ENCODE results near the gene CERS3. TPM values are rescaled to one million over a fixed set of nuclear protein-coding genes. Genes with fewer than 3 reads are reported as not detected.

The CERS3 gene
- polyA plus RNA-seq, 1 of the 3 experiments (the other 2 are of a cell fraction), result not detected

DNA sequence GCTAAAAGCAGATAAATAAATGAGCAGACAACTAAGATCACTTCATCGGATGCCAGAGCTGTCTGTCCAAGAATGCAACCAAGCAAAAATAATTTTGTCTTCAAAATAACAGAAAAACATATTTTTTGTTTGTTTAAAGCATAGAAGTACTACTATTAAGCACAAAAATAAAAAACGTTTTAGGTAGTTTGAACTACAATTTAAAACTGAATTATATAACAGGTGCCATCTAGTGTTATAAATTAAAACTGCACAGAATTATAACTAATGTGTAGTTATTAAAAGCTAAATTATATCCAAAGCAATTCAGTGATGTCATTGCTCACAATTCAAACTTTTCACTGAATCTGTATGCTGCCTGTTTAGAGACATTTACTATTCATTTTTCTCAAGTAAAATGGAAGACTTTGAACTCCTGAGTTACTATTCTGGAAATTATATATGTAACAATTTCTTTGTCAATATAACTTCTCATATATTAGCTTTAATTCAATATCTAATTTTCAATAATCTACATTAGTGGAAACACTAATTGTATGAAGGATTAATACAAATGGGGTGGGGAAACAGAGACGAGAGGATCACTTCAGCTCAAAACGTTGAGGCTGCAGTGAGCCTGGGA lies 43.7 kb upstream of the CERS3 start:
- no peak overlapping the region for H3K9ac ChIP-seq
- no peaks in the 10 kb centered on the region for H4K20me1 ChIP-seq (ENCODE audit: insufficient read depth)
- no peak overlapping the region for H3K4me3 ChIP-seq (ENCODE audit: low read depth in 2 of 2, low read length in 1 of 2)
- POLR2A ChIA-PET, result no interaction called here
- WGBS (ENCODE audit: low lambda C conversion rate), result 44% methylated on average over 4 of the region's 4 CpGs
- no peaks in the 10 kb centered on the region for H3K27me3 ChIP-seq (ENCODE audit: insufficient read depth)
- H3K27ac ChIP-seq (ENCODE audit: low read depth in 2 of 2, low read length in 1 of 2), result no peak overlapping the region
- no peaks in the 10 kb centered on the region for H3K4me1 ChIP-seq (ENCODE audit: control insufficient read depth in 1 of 2, insufficient read depth in 2 of 2, low read depth in 1 of 2, low read length in 1 of 2)
- TF ChIP-seq, protein P1, sequence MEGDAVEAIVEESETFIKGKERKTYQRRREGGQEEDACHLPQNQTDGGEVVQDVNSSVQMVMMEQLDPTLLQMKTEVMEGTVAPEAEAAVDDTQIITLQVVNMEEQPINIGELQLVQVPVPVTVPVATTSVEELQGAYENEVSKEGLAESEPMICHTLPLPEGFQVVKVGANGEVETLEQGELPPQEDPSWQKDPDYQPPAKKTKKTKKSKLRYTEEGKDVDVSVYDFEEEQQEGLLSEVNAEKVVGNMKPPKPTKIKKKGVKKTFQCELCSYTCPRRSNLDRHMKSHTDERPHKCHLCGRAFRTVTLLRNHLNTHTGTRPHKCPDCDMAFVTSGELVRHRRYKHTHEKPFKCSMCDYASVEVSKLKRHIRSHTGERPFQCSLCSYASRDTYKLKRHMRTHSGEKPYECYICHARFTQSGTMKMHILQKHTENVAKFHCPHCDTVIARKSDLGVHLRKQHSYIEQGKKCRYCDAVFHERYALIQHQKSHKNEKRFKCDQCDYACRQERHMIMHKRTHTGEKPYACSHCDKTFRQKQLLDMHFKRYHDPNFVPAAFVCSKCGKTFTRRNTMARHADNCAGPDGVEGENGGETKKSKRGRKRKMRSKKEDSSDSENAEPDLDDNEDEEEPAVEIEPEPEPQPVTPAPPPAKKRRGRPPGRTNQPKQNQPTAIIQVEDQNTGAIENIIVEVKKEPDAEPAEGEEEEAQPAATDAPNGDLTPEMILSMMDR (IDR thresholded peaks at IDR 0.05), result peak; percentile 67
- TF ChIP-seq EP300 (IDR thresholded peaks at IDR 0.05; ENCODE audit: borderline replicate concordance in 1 of 2, low read depth in 1 of 2, low read length in 1 of 2) (no peak), USF1 (IDR thresholded peaks at IDR 0.05; ENCODE audit: borderline replicate concordance, low read depth) (no peak)
- H3K79me2 ChIP-seq (ENCODE audit: insufficient read depth), result peaks cover 5% of the 10 kb centered on the region
- H2AFZ ChIP-seq (ENCODE audit: low read depth), result no peak overlapping the region
- peaks cover 3% of the 10 kb centered on the region for H3F3A ChIP-seq (replicated peaks; ENCODE audit: insufficient read depth)
- no peaks in the 10 kb centered on the region for H3K9me2 ChIP-seq
- no peak for DNase-seq
- H3K4me2 ChIP-seq, result no peak overlapping the region
- no peaks in the 10 kb centered on the region for H3K9me3 ChIP-seq
- peaks cover 26 to 51% of the 10 kb centered on the region in 2 experiments for H3K36me3 ChIP-seq (replicated peaks in 1 of 2; ENCODE audit: control insufficient read depth in 1 of 2, insufficient read depth in 2 of 2, low read length in 1 of 2)
- CTCF ChIA-PET, result interaction anchor here (0.6 to 10.9 kb wide), 40 partner anchors 8 to 910 kb away, joined by 3 to 130 read pairs (median 4); partner anchors contain the start of genes ADAMTS17, ASB7, CERS3 and LINS1

DNA sequence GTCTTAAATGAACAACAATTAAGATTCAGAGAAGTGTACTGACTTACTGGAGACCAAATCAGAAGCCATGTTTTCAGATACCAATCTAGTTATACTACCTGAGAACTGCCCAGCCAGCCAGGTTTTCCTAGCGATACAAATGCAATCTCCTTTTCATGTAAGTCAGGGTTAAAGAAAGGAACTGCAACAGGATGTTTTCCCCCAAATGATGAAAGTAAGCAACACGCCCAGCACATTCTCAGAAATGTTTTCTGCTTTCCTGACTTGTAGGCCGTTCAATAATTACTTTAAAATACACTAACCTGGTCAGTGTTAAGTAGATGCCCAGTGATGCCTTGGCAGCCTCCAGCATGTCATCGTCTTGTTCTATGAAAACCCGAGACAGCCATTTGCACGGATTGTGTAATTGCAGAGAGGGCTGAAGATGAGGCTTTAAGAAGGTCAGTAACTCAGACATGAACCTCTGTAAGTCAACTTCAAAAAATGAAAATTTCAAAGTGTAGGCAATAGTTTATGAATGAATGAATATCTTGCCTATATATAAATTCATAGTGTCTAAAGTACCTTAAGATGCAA lies 42.9 kb upstream of the CERS3 start:
- Histone ChIP-seq H3F3A (replicated peaks; ENCODE audit: insufficient read depth) (peaks cover 3% of the 10 kb centered on the region), H3K36me3 (replicated peaks in 1 of 2; ENCODE audit: control insufficient read depth in 1 of 2, insufficient read depth in 2 of 2, low read length in 1 of 2) (peaks cover 26 to 51% of the 10 kb centered on the region in 2 experiments), H3K4me1 (ENCODE audit: control insufficient read depth in 1 of 2, insufficient read depth in 2 of 2, low read depth in 1 of 2, low read length in 1 of 2) (no peaks in the 10 kb centered on the region), H4K20me1 (ENCODE audit: insufficient read depth) (no peaks in the 10 kb centered on the region), H3K9ac (no peak overlapping the region), H3K9me2 (no peaks in the 10 kb centered on the region), H2AFZ (ENCODE audit: low read depth) (no peak overlapping the region), H3K9me3 (no peaks in the 10 kb centered on the region), H3K79me2 (ENCODE audit: insufficient read depth) (peaks cover 5% of the 10 kb centered on the region), H3K27me3 (ENCODE audit: insufficient read depth) (no peaks in the 10 kb centered on the region), H3K4me3 (ENCODE audit: low read depth in 2 of 2, low read length in 1 of 2) (no peak overlapping the region), H3K27ac (ENCODE audit: low read depth in 2 of 2, low read length in 1 of 2) (no peak overlapping the region), H3K4me2 (no peak overlapping the region)
- ChIA-PET CTCF (interaction anchor here (0.7 to 10.9 kb wide), 20 partner anchors 7 to 911 kb away, joined by 3 to 130 read pairs (median 4); partner anchors contain the start of genes ADAMTS17, ASB7, CERS3 and LINS1), POLR2A (no interaction called here)
- no peak for DNase-seq
- WGBS (ENCODE audit: low lambda C conversion rate), result 82% methylated on average over 6 of the region's 6 CpGs
- TF ChIP-seq RFX5 (IDR thresholded peaks at IDR 0.05; ENCODE audit: low read length) (no peak), REST (IDR thresholded peaks at IDR 0.05; ENCODE audit: low read depth, low read length) (no peak), RXRA (IDR thresholded peaks at IDR 0.05; ENCODE audit: borderline replicate concordance, low read depth) (no peak), ELF1 (IDR thresholded peaks at IDR 0.05) (no peak), EZH2phosphoT487 (IDR thresholded peaks at IDR 0.05; ENCODE audit: borderline replicate concordance, low read depth) (no peak), TAF1 (IDR thresholded peaks at IDR 0.05; ENCODE audit: borderline replicate concordance, low read depth, low read length) (no peak), POLR2AphosphoS5 (IDR thresholded peaks at IDR 0.05; ENCODE audit: low read depth, low read length) (no peak), FOXJ3 (CRISPR knock-in tag; IDR thresholded peaks at IDR 0.05) (no peak)
- TF ChIP-seq, protein P2, sequence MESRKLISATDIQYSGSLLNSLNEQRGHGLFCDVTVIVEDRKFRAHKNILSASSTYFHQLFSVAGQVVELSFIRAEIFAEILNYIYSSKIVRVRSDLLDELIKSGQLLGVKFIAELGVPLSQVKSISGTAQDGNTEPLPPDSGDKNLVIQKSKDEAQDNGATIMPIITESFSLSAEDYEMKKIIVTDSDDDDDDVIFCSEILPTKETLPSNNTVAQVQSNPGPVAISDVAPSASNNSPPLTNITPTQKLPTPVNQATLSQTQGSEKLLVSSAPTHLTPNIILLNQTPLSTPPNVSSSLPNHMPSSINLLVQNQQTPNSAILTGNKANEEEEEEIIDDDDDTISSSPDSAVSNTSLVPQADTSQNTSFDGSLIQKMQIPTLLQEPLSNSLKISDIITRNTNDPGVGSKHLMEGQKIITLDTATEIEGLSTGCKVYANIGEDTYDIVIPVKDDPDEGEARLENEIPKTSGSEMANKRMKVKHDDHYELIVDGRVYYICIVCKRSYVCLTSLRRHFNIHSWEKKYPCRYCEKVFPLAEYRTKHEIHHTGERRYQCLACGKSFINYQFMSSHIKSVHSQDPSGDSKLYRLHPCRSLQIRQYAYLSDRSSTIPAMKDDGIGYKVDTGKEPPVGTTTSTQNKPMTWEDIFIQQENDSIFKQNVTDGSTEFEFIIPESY (IDR thresholded peaks at IDR 0.05; ENCODE audit: borderline replicate concordance, low read depth), result no peak
